Uterus (tissue), 2 donors: ENCODE data around the gene PPFIBP1.

ENCODE experiments used
- CTCF ChIP-seq, 4 experiments: fragments of 200-600 bp in 2 of 4; fragments of 450-650 bp in 2 of 4; sonication (generic) in 2 of 4; IDR thresholded peaks; one replicate each; pipeline ENCODE4 v1.5.1; 2016 to 2019; ENCODE audit warnings: antibody characterized with exemption in 4 of 4, mild to moderate bottlenecking in 2 of 4, moderate library complexity in 1 of 4
- POLR2A ChIP-seq, 2 donors: fragments of 450-650 bp; IDR thresholded peaks; one replicate each; pipeline ENCODE4 v1.6.1; 2016; ENCODE audit warnings: antibody characterized with exemption in 2 of 2, mild to moderate bottlenecking in 1 of 2, moderate library complexity in 1 of 2

- TF ChIP-seq CTCF (IDR thresholded peaks at IDR 0.05): no peak
- TF ChIP-seq POLR2A (IDR thresholded peaks at IDR 0.05): no peak
These were observed 156.6 kb downstream of the PPFIBP1 start for GRCh38 chr12:27680619-27681018.
